ENCODE data around the gene RBP3.

The RBP3 gene

DNA sequence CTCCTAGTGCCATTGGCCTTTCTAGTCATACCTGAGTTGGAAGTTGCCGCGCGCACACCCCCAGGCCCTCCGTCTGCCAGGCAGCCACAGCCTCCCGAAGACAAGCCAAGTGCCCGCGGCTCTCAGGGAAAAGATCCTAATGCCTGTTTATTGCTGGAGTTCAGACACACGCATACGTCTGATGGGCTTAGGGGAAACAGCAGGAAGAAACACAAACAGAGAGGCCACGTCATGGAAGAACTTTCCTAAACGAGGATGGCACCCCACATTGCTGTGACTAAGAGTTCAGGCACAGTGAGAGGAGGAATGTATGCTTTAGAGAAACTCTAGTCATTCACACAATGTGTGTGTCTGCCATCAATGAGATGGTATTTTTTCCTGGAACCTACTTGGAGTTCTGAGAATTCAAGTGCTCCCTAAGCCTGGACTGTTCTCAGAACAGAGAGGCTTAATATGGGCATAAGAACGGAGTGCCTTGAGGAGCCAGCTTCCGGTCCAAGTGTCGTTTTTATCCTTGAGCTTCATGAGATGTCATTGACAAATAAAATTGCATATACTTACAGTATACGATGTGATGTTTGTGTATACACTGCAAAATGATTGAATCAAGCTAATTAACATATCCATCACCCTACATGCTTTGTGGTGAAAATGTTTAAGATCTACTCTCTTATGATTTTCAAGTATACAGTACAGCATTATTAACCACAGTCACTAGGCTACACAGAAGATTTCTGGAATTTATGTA lies 11.6 kb upstream of the RBP3 start:
- no peak for DNase-seq (ENCODE audit: low read depth in 2 of 2)

DNA sequence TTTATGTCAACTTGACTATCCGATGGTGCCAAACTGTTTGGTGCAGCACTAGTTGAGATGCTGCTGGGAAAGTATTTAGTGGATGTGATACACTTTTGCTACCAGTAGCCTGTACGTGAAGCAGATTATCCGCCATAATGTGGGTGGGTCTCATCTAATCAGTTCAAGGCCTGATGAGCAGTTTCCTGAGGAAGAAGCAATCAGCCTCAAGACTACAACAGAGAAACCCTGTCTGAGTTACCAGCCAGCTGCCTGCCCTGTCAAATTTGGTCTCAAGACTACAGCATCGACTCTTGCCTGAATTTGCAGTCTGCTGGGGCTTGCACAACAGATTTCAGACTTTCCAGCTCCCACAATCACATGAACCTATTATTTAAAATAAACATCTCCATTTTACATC lies 10.9 kb upstream of the RBP3 start:
- DNase-seq (ENCODE audit: low read depth in 2 of 2) = no peak

- DNase-seq (ENCODE audit: low read depth in 2 of 2) = no peak
These were observed 8.9 kb upstream of the RBP3 start for GRCh38 chr10:47339186-47339735.

GRCh38 chr10:47339759-47340607 lies 8.2 kb upstream of the RBP3 start:
- no peak for DNase-seq (ENCODE audit: low read depth in 2 of 2)

GRCh38 chr10:47340608-47341170 lies 7.5 kb upstream of the RBP3 start:
- DNase-seq (ENCODE audit: low read depth in 2 of 2) = peak; percentile 52 to 64

- DNase-seq (ENCODE audit: low read depth in 2 of 2) = no peak
These were observed 2.9 kb upstream of the RBP3 start for GRCh38 chr10:47344996-47345870.

DNA sequence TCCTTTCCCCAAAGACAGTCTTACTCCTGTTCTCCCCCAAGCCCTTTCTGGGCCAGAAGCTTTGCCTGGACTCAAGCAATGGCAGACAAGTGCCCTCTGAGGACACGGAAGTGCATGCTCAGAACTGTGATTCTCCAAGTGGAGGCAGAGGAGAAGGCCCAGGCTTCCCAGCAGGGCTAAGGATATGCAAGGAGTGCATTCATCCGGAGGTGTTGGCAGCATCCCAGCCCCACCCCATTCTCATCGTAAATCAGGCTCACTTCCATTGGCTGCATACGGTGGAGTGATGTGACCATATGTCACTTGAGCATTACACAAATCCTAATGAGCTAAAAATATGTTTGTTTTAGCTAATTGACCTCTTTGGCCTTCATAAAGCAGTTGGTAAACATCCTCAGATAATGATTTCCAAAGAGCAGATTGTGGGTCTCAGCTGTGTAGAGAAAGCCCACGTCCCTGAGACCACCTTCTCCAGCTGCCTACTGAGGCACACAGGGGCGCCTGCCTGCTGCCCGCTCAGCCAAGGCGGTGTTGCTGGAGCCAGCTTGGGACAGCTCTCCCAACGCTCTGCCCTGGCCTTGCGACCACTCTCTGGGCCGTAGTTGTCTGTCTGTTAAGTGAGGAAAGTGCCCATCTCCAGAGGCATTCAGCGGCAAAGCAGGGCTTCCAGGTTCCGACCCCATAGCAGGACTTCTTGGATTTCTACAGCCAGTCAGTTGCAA lies 1.4 kb upstream of the RBP3 start:
- DNase-seq (ENCODE audit: low read depth in 2 of 2) = no peak

GRCh38 chr10:47347303-47347675 lies 874 bp upstream of the RBP3 start:
- no peak for DNase-seq (ENCODE audit: low read depth in 2 of 2)

DNA sequence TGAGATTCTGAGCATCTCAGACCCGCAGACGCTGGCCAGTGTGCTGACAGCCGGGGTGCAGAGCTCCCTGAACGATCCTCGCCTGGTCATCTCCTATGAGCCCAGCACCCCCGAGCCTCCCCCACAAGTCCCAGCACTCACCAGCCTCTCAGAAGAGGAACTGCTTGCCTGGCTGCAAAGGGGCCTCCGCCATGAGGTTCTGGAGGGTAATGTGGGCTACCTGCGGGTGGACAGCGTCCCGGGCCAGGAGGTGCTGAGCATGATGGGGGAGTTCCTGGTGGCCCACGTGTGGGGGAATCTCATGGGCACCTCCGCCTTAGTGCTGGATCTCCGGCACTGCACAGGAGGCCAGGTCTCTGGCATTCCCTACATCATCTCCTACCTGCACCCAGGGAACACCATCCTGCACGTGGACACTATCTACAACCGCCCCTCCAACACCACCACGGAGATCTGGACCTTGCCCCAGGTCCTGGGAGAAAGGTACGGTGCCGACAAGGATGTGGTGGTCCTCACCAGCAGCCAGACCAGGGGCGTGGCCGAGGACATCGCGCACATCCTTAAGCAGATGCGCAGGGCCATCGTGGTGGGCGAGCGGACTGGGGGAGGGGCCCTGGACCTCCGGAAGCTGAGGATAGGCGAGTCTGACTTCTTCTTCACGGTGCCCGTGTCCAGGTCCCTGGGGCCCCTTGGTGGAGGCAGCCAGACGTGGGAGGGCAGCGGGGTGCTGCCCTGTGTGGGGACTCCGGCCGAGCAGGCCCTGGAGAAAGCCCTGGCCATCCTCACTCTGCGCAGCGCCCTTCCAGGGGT lies 703 bp downstream of the RBP3 start:
- DNase-seq (ENCODE audit: low read depth in 2 of 2) = no peak

DNA sequence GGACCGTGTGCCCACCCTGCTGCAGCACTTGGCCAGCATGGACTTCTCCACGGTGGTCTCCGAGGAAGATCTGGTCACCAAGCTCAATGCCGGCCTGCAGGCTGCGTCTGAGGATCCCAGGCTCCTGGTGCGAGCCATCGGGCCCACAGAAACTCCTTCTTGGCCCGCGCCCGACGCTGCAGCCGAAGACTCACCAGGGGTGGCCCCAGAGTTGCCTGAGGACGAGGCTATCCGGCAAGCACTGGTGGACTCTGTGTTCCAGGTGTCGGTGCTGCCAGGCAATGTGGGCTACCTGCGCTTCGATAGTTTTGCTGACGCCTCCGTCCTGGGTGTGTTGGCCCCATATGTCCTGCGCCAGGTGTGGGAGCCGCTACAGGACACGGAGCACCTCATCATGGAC lies 1.4 kb downstream of the RBP3 start:
- DNase-seq (ENCODE audit: low read depth in 2 of 2) = no peak

DNA sequence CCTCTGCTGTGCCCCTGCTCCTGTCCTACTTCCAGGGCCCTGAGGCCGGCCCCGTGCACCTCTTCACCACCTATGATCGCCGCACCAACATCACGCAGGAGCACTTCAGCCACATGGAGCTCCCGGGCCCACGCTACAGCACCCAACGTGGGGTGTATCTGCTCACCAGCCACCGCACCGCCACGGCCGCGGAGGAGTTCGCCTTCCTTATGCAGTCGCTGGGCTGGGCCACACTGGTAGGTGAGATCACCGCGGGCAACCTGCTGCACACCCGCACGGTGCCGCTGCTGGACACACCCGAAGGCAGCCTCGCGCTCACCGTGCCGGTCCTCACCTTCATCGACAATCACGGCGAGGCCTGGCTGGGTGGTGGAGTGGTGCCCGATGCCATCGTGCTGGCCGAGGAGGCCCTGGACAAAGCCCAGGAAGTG lies 1.8 kb downstream of the RBP3 start:
- DNase-seq (ENCODE audit: low read depth in 2 of 2) = no peak

GRCh38 chr10:47350671-47351640 lies 2.8 kb downstream of the RBP3 start:
- no peak for DNase-seq (ENCODE audit: low read depth in 2 of 2)

- DNase-seq (ENCODE audit: low read depth in 2 of 2) = no peak
These were observed 4.0 kb downstream of the RBP3 start for GRCh38 chr10:47351899-47352815.

DNA sequence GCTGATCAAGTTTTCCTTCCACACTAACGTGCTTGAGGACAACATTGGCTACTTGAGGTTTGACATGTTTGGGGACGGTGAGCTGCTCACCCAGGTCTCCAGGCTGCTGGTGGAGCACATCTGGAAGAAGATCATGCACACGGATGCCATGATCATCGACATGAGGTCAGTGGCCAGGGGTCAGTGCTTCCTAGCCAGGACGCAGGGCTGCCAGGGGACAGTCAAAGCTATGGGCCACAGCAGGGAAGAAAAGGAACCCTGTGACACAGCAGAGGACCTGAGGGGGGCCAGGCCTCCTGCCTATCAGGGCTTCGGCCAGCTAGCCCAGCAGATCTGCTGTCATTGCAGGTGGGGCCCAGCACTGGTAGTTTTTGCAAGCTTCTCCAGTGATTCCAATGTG lies 5.2 kb downstream of the RBP3 start:
- no peak for DNase-seq (ENCODE audit: low read depth in 2 of 2)

GRCh38 chr10:47354165-47354564 lies 6.0 kb downstream of the RBP3 start:
- no peak for DNase-seq (ENCODE audit: low read depth in 2 of 2)

- no peak for DNase-seq (ENCODE audit: low read depth in 2 of 2)
These were observed 6.7 kb downstream of the RBP3 start for GRCh38 chr10:47354900-47355299.

DNA sequence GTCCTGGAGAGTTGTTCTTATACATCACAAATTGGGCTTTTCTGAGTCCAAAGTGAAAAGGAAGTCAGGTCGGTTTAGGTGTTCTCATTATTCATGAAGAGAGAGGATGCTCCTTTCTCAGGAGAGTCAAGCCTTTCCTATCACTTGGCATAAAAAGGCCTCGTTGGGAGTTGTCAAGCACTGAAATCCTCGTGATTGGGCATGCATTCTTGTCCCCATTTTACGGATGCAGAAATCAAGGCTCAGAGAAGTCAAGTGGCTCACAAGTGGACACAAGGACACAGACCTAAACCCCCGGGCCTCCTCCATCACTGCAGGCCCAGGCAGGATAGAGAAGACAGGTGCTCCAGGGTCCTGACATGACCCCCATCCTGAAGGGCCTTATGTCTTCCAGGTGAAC lies 8.5 kb downstream of the RBP3 start:
- no peak for DNase-seq (ENCODE audit: low read depth in 2 of 2)

- DNase-seq (ENCODE audit: low read depth in 2 of 2) = no peak
These were observed 9.0 kb downstream of the RBP3 start for GRCh38 chr10:47357131-47357582.

All from stimulated activated CD8-positive, alpha-beta memory T cell treated with anti-CD3 and anti-CD28 coated beads, Interleukin-2, amount 100 ng/mL, for 48 hours (primary cell).